Neural progenitor cell (in vitro differentiated cells): Measurements from ENCODE around the gene CRISPLD2.

Experiments used
- EZH2 ChIP-seq: fragments of 200-600 bp; sonication (generic); IDR thresholded peaks from 2 replicates; pipeline ENCODE4 v1.6.1; 2017; ENCODE audit warnings: antibody characterized with exemption, mild to moderate bottlenecking, moderate library complexity
- EZH2phosphoT487 ChIP-seq: fragments of 200-600 bp; sonication (generic); IDR thresholded peaks from 2 replicates; pipeline ENCODE4 v1.6.1; 2017; ENCODE audit warnings: antibody characterized with exemption
- TF ChIP-seq, protein P1 (sequence below): fragments of 200-600 bp; sonication (generic); IDR thresholded peaks from 2 replicates; pipeline ENCODE4 v1.5.1; 2017; ENCODE audit warnings: antibody characterized with exemption, mild to moderate bottlenecking

DNA sequence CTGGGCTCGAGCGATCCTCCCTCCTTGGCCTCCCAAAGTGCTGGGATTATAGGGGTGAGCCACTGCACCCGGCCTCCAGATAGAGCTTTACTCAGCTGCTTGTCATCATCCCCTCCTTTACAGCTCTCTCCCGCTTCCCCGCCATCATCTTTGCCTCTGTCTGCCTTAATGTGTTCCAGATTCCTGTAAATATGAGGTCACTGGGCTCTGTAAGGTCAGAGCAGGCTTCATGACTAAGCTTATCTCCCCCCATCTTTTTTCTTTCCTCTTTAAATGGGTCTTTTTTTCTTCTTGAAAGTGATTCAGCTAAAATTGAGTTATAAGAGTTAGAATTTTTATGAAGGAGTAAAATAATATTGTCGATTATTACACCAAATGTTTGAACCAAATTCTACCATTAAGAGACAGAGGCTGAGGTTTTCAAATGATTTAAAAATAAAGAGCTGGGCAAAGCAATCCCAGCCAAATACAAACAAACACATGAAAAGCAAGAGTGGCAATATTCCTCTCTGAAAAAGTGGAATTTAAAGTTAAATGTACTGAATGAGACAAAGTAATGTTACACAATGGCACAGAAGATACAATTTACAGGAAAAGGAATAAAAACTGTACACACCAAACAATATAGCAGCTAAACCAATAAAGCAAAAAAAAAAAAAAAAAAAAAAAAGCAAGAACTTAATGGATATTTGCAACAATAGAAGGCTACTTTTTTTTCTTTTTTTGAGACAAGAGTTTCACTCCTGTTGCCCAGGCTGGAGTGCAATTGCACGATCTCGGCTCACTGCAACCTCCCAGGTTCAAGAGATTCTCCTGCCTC is 62.1 kb downstream of the CRISPLD2 start:
- TF ChIP-seq, protein P1, sequence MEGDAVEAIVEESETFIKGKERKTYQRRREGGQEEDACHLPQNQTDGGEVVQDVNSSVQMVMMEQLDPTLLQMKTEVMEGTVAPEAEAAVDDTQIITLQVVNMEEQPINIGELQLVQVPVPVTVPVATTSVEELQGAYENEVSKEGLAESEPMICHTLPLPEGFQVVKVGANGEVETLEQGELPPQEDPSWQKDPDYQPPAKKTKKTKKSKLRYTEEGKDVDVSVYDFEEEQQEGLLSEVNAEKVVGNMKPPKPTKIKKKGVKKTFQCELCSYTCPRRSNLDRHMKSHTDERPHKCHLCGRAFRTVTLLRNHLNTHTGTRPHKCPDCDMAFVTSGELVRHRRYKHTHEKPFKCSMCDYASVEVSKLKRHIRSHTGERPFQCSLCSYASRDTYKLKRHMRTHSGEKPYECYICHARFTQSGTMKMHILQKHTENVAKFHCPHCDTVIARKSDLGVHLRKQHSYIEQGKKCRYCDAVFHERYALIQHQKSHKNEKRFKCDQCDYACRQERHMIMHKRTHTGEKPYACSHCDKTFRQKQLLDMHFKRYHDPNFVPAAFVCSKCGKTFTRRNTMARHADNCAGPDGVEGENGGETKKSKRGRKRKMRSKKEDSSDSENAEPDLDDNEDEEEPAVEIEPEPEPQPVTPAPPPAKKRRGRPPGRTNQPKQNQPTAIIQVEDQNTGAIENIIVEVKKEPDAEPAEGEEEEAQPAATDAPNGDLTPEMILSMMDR: no peak
- TF ChIP-seq EZH2: no peak
- no peak for TF ChIP-seq EZH2phosphoT487
